ENCODE results near the gene HAP1. TPM values are rescaled to one million over a fixed set of nuclear protein-coding genes. Genes with fewer than 3 reads are reported as not detected.
A peak's percentile ranks its signal among the peaks of the same experiment; 100 is the strongest.

The HAP1 gene
- polyA plus RNA-seq (2012; rRNA removed) = 0.16 and 0.18 TPM in 2 replicates
- 0.04 and 0.05 TPM in 2 replicates for polyA plus RNA-seq (2012; cell fraction: cytosol; rRNA removed)
- polyA plus RNA-seq (2012; cell fraction: nucleus; rRNA removed) = 1.3 and 1.5 TPM in 2 replicates

GRCh38 chr17:41734139-41734948 is at the start of gene HAP1:
HAP1 (minus strand) TSS chr17:41734643; CDS start chr17:41734634, 9 bp downstream.
- DNase-seq = peak; percentile 83
- CTCF ChIA-PET = interaction anchor here (0.7 to 24.8 kb wide), 6 partner anchors 10 to 225 kb away, joined by 3 to 405 read pairs (median 3); partner anchors contain the start of genes FKBP10 and P3H4
- TF ChIP-seq MXI1 (IDR thresholded peaks at IDR 0.05; ENCODE audit: low read depth, low read length) (no peak), POLR2AphosphoS5 (IDR thresholded peaks at IDR 0.05; ENCODE audit: low read depth, low read length) (peak; percentile 89), FOSL2 (IDR thresholded peaks at IDR 0.05; ENCODE audit: borderline replicate concordance, low read depth) (no peak), CHD2 (IDR thresholded peaks at IDR 0.05; ENCODE audit: low read length, partially characterized antibody) (no peak), USF1 (IDR thresholded peaks at IDR 0.05; ENCODE audit: borderline replicate concordance, low read depth) (no peak), RFX5 (IDR thresholded peaks at IDR 0.05; ENCODE audit: low read length) (no peak), RCOR1 (IDR thresholded peaks at IDR 0.05; ENCODE audit: low read length) (no peak), REST (IDR thresholded peaks at IDR 0.05; ENCODE audit: low read depth, low read length) (no peak), NRF1 (IDR thresholded peaks at IDR 0.05; ENCODE audit: low read depth, low read length) (peak; percentile 40; the same call in 1 of the 2 replicates), TEAD4 (IDR thresholded peaks at IDR 0.05; ENCODE audit: borderline replicate concordance, insufficient read depth) (no peak), EP300 (IDR thresholded peaks at IDR 0.05; ENCODE audit: borderline replicate concordance in 1 of 2, low read depth in 1 of 2, low read length in 1 of 2) (no peak), JUND (IDR thresholded peaks at IDR 0.05) (no peak), GABPA (IDR thresholded peaks at IDR 0.05; ENCODE audit: low read depth) (no peak), NFIC (IDR thresholded peaks at IDR 0.05; ENCODE audit: borderline replicate concordance) (no peak), MAX (IDR thresholded peaks at IDR 0.05; ENCODE audit: low read depth) (no peak), FOXM1 (IDR thresholded peaks at IDR 0.05; ENCODE audit: low read depth) (no peak), TAF1 (IDR thresholded peaks at IDR 0.05; ENCODE audit: borderline replicate concordance, low read depth, low read length) (peak; percentile 82; the same call in 1 of the 2 replicates), SMC3 (IDR thresholded peaks at IDR 0.05; ENCODE audit: low read depth, low read length) (no peak), GATA2 (CRISPR knock-in tag; IDR thresholded peaks at IDR 0.05) (no peak)
- TF ChIP-seq, protein P1, sequence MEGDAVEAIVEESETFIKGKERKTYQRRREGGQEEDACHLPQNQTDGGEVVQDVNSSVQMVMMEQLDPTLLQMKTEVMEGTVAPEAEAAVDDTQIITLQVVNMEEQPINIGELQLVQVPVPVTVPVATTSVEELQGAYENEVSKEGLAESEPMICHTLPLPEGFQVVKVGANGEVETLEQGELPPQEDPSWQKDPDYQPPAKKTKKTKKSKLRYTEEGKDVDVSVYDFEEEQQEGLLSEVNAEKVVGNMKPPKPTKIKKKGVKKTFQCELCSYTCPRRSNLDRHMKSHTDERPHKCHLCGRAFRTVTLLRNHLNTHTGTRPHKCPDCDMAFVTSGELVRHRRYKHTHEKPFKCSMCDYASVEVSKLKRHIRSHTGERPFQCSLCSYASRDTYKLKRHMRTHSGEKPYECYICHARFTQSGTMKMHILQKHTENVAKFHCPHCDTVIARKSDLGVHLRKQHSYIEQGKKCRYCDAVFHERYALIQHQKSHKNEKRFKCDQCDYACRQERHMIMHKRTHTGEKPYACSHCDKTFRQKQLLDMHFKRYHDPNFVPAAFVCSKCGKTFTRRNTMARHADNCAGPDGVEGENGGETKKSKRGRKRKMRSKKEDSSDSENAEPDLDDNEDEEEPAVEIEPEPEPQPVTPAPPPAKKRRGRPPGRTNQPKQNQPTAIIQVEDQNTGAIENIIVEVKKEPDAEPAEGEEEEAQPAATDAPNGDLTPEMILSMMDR (IDR thresholded peaks at IDR 0.05) = no peak
- TF ChIP-seq, protein P2, sequence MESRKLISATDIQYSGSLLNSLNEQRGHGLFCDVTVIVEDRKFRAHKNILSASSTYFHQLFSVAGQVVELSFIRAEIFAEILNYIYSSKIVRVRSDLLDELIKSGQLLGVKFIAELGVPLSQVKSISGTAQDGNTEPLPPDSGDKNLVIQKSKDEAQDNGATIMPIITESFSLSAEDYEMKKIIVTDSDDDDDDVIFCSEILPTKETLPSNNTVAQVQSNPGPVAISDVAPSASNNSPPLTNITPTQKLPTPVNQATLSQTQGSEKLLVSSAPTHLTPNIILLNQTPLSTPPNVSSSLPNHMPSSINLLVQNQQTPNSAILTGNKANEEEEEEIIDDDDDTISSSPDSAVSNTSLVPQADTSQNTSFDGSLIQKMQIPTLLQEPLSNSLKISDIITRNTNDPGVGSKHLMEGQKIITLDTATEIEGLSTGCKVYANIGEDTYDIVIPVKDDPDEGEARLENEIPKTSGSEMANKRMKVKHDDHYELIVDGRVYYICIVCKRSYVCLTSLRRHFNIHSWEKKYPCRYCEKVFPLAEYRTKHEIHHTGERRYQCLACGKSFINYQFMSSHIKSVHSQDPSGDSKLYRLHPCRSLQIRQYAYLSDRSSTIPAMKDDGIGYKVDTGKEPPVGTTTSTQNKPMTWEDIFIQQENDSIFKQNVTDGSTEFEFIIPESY (IDR thresholded peaks at IDR 0.05; ENCODE audit: borderline replicate concordance, low read depth) = no peak
- TF ChIP-seq, protein P3, sequence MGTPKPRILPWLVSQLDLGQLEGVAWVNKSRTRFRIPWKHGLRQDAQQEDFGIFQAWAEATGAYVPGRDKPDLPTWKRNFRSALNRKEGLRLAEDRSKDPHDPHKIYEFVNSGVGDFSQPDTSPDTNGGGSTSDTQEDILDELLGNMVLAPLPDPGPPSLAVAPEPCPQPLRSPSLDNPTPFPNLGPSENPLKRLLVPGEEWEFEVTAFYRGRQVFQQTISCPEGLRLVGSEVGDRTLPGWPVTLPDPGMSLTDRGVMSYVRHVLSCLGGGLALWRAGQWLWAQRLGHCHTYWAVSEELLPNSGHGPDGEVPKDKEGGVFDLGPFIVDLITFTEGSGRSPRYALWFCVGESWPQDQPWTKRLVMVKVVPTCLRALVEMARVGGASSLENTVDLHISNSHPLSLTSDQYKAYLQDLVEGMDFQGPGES (IDR thresholded peaks at IDR 0.05; ENCODE audit: low read depth, low read length) = no peak

More at GRCh38 chr17:41734139-41734948, at the start of gene HAP1:
- WGBS (ENCODE audit: low lambda C conversion rate) = 0% methylated on average over 16 of the region's 77 CpGs
- Histone ChIP-seq H3F3A (replicated peaks; ENCODE audit: insufficient read depth) (no peaks in the 10 kb centered on the region), H3K4me3 (ENCODE audit: low read depth in 2 of 2, low read length in 1 of 2) (peak within 1 kb of the TSS; percentile 43 to 58), H3K9me3 (no peaks in the 10 kb centered on the region), H3K27ac (ENCODE audit: low read depth in 2 of 2, low read length in 1 of 2) (no peak within 1 kb of the TSS), H3K9me2 (no peaks in the 10 kb centered on the region), H3K27me3 (ENCODE audit: insufficient read depth) (peaks cover 67% of the 10 kb centered on the region), H3K4me1 (ENCODE audit: control insufficient read depth in 1 of 2, insufficient read depth in 2 of 2, low read depth in 1 of 2, low read length in 1 of 2) (peaks cover 0 to 15% of the 10 kb centered on the region in 2 experiments; a peak in 1 of 4 replicates), H4K20me1 (ENCODE audit: insufficient read depth) (no peaks in the 10 kb centered on the region), H2AFZ (ENCODE audit: low read depth) (peak within 1 kb of the TSS; percentile 47), H3K36me3 (replicated peaks in 1 of 2; ENCODE audit: control insufficient read depth in 1 of 2, insufficient read depth in 2 of 2, low read length in 1 of 2) (no peaks in the 10 kb centered on the region), H3K9ac (no peak within 1 kb of the TSS), H3K79me2 (ENCODE audit: insufficient read depth) (no peaks in the 10 kb centered on the region), H3K4me2 (peak within 1 kb of the TSS; percentile 92)
- POLR2A ChIA-PET = interaction anchor here (0.6 to 1.6 kb wide), 3 partner anchors 34 to 52 kb away, joined by 4 to 5 read pairs (median 4); partner anchors contain the start of genes EIF1 and JUP

Measured in SK-N-SH (cell line).